GM12891 (cell line): ENCODE results near the gene MMP11.

Experiments used
- POLR2A ChIP-seq: IDR thresholded peaks from 2 replicates; pipeline ENCODE4 v1.6.1; 2011; ENCODE audit warnings: low read depth, low read length, control low read depth
- SPI1 ChIP-seq: IDR thresholded peaks from 2 replicates; pipeline ENCODE4 v1.6.1; 2011; ENCODE audit warnings: low read depth, low read length, control low read depth

GRCh38 chr22:23773483-23774113, 949 bp downstream of the MMP11 start:
- TF ChIP-seq POLR2A (no peak), SPI1 (no peak)
